ENCODE measurements around the gene STXBP5.
A peak's percentile ranks its signal among the peaks of the same experiment; 100 is the strongest.
"Not testable (repeated sequence)": the region's sequence is repeated elsewhere in the genome, so short reads cannot be mapped to it uniquely, and the experiment has no call there.

The STXBP5 gene

DNA sequence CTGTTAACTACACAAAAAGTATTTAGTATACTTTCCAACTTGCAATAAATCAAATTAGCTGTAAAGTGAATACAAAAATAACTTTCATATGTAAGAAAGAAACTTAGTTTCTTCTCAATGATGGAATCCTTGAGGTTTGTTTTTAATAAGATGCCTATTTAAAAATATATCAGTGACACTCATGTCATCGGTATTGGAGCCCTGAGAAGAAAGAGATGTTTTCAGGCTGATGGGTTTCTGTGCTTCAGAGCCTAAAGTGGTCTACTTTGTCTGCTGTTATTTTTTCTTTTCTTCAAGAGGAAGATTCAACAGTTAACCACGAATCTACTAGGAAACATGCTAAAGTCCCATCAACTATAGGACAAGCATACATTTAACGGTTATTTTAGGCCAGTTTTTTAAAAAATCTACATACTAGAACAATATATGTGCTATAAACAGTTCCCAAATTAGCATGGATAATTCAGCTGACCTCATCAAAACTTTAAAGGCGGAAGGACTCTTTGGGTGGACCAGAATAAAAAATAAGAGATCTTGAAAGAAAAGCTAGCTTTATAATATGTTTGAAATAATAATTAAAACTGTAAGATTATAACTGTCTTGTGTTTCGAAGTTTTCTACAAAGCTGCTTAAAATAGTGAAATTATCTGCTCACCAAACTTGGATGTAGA lies 157.2 kb downstream of the STXBP5 start:
- no peak for FAIRE-seq

DNA sequence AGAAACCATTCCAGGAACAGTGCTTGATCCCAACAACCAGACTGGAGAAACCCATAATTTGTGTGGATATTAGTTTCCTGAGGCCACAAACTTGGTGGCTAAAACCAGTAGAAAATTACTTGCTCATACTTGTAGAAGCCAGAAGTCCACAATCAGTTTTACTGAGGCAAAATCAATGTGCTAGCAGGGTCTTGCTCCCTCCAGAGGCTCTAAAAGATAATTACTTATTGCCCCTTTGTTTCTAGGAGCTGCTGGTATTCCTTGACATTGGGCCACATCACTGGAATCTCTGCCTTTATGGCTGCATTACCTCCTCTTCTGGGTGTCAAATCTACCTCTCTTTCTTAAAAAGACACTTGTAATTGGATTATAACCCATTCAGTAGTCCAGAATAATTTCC lies 162.1 kb downstream of the STXBP5 start:
- no peak for DNase-seq (ENCODE audit: insufficient read length, low spot score)

More for the DNA sequence above, 157.2 kb downstream of the STXBP5 start:
- DNase-seq (ENCODE audit: insufficient read length, low spot score) = no peak

DNA sequence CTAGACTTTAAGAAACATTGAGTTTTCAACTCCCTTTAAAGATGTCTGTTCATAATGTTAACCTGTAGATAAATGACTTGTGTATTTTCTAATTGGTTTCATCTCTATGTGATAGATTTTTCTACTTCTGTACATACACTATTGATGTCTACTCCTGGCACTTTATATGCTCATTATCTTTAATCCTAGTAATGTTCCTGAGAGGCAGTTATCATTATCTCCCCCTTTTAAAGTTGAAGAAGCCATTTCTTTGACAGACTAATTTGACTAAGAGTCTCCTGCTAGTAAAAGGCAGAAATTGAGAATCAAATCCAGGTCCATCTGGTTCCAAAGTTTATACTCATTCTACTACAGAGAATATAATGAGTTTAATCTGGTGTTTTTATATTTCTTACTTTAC lies 167.1 kb downstream of the STXBP5 start:
- FAIRE-seq = no peak
- no peak for DNase-seq (ENCODE audit: insufficient read length, low spot score)

More for the DNA sequence above, 162.1 kb downstream of the STXBP5 start:
- FAIRE-seq = no peak

DNA sequence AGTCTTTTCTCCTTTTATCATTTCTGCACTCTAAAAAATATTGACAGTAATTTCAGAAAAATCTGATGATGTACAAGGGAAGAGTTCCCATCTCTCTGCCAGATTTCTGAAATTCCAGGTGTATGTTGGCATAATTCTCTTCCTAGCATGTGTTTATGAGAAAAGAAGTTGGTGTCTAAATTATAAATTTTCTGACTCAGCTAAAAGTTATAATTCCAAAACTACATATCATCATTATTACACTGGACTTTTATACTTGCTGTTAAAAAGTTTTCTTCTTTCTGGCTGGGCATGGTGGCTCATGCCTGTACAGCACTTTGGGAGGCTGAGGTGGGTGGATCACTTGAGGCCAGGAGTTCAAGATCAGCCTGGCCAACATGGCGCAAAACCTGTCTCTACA lies 168.6 kb downstream of the STXBP5 start:
- FAIRE-seq (no peak), DNase-seq (ENCODE audit: insufficient read length, low spot score) (no peak)

DNA sequence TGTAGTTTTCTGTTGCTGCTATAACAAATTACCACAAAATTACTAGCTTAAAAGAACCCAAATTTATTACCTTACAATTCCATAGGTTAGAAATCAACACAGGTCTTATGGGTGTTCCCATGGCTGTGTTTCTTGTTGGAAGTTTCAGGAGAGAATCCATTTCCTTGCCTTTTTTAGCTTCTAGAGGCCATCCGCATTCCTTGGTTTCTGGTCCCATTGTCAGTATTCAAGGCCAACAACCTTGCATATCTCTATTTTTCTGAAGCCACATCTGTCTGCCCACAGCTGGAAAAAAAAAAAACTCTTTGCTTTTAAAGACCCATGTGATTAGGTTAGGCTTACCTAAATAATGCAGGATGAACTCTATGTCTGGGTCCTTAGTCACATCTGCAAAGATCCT lies 174.6 kb downstream of the STXBP5 start:
- no peak for FAIRE-seq
- no peak for DNase-seq (ENCODE audit: insufficient read length, low spot score)

DNA sequence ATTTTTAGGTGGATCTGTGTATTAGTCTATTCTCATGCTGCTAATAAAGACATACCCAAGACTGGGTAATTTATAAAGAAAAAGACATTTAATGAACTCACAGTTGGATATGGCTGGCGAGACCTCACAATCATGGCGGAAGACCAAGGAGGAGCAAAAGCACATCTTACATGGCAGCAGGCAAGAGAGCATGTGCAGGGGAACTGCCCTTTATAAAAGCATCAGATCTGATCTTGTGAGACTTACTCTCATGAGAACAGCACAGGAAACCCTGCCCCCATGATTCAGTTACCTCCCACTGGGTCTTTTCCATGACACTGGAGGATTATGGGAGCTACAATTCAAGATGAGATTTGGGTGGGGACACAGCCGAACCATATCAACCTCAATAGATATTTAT lies 176.6 kb downstream of the STXBP5 start:
- not testable (repeated sequence) for FAIRE-seq

DNA sequence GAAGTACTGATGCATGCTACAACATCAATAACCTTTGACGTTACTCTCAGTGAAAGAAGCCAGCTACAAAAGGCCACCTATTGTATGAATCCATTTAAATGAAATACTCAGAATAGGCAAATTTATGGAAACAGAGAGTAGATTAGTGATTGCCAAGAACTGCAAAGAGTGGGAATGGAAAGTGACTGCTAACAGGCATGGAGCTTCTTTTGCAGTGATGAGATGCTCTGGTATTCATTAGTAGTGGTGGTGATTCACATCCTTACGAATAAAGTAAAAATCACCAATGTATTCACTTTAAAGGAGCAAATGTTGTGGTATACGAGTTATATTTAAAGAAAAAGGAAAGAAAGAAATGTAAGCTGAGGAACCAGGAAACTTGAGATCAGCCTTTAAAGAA lies 177.5 kb downstream of the STXBP5 start:
- FAIRE-seq = no peak
- no peak for DNase-seq (ENCODE audit: insufficient read length, low spot score)

More for the DNA sequence above, 176.6 kb downstream of the STXBP5 start:
- DNase-seq (ENCODE audit: insufficient read length, low spot score) = not testable (repeated sequence)

DNA sequence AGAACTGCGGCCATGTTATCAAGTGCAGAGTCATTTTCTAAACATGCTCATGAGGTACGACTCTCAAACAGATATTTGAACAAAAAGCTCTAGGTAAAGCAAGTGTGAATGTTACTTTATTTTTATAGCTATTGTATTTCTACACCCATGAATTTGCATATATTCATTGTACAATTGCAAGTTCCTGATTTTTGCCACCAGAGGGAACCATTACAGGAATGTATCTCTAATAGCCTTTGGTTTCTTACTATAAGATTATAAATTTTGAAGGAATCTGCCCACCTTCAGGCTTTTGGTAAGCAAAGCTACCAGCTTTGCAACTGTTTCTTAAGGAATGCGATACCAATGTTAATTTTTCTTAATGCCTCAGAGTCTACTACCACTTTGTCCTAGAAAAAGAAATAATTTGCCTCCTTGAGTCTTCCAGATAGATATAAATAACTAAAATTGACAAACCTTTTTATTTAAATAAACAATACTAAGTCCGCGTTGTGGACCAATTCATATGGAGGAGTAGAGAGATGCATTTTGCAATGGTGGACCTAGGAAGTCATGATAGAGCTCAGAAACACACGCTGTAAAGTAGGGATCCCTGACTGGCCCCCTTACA lies 178.8 kb downstream of the STXBP5 start:
- DNase-seq (ENCODE audit: insufficient read length, low spot score) (no peak), FAIRE-seq (no peak)

DNA sequence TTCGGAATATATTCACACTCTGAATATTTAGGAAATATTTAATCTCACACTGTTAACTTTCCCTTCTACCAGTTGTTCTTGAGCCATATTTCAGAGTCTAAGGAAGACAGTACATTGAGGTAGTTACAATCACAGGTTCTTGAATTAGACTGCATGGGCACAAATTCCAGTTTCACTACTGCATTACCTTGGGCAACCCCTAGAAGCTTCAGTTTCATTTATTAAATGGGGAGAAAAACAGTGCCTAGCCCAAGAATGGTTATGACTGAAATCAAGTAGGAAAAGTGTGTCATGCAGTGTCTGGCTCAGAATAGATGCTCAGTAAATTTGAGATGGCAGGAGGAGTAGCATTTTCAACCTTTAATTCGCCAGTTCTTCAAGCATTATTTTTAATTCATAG lies 179.8 kb downstream of the STXBP5 start:
- FAIRE-seq = no peak

DNA sequence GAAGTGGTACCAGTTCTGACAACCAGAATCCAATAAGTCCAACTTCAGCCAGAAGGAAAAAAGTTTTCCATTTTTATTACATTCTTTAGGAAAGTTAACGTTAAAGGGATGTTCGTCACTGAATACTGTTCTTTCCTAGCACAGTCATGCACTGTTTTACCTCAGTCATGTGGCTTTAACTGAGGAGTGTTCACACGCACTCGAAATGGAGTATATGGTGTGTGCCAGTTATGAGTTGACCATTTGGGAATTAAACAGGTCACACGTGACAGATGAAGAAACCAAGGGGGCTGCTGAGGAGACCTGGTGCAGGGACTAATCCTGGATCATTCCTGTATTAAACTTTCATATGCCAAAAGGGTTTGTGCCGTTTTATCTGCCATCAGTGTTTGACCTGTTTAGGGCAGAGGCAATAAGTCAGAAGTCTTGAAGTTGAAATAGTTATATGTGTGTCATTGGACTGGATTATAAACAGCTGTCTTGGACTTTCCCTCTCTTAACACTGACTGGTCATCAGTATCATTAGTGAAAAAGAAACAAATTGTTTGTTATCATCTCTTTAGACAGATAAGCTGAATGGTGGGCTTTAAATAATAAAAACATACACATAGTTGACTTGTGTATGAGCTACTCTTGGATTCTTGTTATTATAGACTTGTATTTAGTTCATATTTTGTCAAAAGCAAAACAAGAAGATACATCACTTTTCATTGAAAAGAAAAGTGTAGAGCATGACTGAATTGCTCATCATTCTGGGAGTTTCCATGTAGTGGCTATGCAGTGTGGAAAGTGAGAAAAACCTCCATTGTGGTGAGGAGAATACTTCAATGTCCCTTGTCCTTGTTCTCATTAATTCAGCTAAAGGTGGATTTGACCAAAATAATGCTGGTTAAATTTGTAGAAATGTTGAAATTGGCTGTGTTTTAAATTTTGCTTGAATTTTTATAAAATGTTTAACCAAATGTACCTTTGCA lies 180.8 kb downstream of the STXBP5 start:
- no peak for DNase-seq (ENCODE audit: insufficient read length, low spot score)

More for the DNA sequence above, 179.8 kb downstream of the STXBP5 start:
- no peak for DNase-seq (ENCODE audit: insufficient read length, low spot score)

DNA sequence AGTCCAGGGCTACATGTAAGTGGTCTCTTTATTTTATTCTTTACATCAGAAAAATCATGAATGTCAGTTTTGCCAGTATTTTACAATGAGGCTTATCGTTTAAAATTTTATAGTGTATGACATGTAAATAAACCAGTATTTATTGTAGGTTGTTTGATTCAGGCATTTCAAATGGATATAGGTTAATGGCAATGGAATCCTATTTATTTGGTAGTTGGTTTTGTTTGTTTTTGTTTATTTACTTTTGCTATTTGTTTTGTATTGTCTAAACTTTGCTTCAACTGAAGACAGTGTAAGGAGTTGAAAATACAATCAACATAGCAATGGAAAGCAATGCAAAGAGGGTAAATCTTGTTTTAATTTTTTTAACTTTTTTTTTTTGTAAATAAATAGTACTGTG lies 185.2 kb downstream of the STXBP5 start:
- DNase-seq (ENCODE audit: insufficient read length, low spot score) (no peak), FAIRE-seq (no peak)

More for the DNA sequence above, 180.8 kb downstream of the STXBP5 start:
- FAIRE-seq = peak; percentile 44

DNA sequence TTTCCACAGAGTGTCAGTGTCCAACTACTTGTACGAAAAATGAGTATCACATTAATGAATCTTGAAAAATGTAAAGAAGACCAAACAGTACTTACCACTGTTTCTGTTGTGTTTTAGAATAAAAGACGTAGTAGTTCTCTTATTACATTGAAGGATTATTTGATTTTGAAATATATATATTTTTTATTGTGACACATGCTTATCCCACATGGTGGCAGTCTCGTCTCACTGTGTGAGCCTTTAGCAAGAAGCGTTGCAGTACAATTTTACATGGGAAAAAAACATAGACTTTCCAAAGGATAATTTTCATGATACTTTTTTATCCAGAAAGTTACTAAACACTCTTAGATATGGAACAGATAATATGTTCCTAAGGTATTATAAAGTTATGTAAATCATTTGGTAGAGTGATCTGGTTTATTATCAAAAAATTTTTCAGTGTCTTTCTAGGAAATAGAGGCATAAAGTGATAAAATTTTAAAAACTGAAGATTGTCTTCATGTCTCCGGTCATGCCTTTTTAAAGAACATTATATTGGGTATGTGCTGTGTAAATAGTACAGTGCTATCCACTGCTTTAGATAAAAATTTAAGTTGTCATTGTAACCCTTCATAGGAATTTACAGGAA lies 186.8 kb downstream of the STXBP5 start:
- DNase-seq (ENCODE audit: insufficient read length, low spot score) (no peak), FAIRE-seq (no peak)

DNA sequence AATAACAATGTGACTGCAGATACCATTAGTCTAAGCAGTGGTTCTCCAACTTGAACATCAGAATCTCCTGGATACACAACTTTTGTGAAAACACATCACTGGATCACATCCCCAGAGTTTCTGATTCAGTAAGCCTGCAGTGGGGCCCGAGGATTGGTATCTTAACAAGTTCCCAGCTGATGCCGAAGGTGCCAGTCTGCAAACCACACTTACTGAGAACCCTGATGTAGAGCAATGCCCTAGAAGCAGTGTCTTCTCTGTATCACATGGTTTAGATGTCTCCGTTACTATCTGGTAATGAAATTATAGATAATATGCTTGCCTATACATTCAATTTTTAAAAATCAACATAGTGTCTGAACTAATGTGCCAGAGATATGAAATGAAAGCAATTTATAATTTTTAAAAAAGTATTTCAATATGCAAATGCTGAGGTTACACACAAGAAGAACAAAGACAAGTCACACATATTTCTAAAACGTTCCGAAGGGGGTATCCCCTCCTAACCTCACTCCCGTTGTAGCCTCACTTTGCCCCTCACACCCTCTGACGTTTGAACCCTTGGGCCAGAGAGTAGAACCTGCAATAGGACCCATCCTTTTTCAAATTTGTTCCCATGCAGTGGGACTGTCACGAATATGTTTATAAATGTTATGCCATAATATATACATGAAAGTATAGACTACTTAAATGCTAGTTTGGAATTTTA lies 188.9 kb downstream of the STXBP5 start:
- no peak for DNase-seq (ENCODE audit: insufficient read length, low spot score)
- FAIRE-seq = no peak

DNA sequence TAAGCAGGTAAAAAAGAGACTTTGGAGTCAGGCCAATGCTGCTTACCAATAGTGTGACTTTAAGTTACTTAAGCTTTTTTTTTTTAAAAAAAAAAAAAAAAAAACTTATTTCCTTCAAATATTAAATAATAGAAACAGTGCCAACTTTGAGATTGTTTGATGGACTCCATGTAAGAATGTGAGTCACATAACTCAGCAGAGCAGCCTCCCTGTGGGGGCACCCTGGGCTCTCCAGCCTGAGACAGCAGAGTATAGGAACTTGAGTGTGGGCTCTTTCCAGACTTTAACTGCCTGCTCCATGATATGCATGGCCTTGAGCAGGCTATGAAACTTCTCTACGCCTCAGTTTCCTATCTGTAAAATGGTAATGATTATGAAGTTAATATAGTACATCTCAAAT lies 190.9 kb downstream of the STXBP5 start:
- FAIRE-seq (no peak), DNase-seq (ENCODE audit: insufficient read length, low spot score) (no peak)

DNA sequence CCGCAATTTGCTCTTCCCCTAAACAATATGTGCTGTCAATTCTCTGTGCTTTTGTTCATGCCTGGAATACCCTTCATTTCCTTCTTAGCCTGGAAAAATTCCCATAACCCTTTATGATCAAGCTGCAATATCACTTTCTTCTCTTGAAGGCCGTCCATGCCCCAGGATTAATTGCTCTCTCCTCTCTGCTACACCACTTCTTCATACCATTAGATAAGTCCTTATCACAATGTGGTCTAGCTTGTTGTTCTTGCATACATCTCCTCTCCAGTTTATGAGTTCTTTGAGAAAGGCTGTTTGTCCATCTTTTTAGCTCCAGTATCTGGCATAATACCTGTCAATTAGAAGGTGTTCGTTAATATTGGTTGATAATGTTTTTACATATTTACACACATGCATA lies 193.1 kb downstream of the STXBP5 start:
- DNase-seq (ENCODE audit: insufficient read length, low spot score) = no peak
- FAIRE-seq = no peak

DNA sequence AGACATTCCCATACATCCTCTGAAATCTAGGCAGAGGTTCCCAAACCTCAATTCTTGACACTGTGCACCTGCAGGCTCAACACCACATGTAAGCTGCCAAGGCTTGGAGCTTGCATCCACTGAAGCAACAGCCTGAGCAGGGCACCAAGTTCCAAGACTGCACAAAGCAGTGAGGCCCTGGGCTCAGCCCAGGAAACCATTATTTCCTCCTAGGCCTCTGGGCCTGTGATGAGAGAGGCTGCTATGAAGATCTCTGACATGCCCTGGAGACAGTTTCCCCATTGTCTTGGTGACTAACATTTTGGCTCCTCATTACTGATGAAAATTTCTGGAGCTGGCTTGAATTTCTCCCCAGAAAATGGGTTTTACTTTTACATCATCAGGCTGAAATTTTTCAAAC lies 196.8 kb downstream of the STXBP5 start:
- FAIRE-seq (no peak), DNase-seq (ENCODE audit: insufficient read length, low spot score) (no peak)

DNA sequence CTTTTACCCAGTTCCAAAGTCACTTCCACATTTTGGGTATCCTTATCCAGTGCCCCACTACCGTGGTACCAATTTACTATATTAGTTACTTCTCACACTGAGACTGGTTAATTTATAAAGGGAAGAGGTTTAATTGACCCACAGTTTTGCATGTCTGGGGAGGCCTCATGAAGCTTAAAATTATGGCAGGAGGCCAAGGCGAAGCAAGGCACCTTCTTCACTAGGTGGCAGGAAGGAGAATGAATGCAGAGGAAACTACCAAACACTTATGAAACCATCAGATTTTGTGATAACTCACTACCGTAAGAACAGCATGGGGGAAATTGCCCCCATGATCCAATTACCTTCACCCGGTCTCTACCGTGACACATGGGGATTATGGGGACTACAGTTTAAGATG lies 197.6 kb downstream of the STXBP5 start:
- no peak for FAIRE-seq
- no peak for DNase-seq (ENCODE audit: insufficient read length, low spot score)

DNA sequence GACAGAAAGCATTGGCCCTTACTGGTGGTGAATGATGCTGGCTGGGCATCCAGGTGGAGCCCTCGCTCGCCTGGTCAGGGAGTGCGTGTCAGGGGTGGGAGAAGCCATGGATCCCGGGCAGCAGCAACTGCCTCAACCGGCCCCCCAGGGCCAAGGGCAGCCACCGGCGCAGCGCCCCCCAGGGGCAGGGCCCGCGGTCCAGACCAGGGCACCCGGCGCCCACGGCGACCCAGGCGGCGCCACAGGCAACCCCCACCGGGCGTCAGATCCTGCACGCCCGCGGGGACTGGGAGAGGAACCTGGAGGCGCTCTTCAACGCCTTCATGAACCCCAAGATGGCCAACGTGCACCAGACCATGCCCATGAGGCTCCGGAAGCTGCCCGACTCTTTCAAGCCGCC lies 202.6 kb downstream of the STXBP5 start:
- FAIRE-seq (no peak), DNase-seq (ENCODE audit: insufficient read length, low spot score) (no peak)

DNA sequence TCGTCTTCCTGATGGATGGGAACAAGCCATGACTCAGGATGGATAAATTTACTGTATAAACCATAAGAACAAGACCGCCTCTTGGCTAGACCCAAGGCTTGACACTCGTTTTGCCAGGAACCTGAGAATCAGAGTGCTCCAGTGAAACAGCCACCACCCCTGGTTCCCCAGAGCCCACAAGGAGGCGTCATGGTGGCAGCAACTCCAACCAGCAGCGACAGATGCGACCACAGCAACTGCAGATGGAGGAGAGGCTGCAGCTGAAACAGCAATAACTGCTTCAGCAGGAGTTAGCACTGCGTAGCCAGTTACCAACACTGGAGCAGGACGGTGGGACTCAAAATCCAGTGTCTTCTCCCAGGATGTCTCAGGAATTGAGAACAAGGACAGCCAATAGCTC lies 203.4 kb downstream of the STXBP5 start:
- FAIRE-seq = no peak
- no peak for DNase-seq (ENCODE audit: insufficient read length, low spot score)

DNA sequence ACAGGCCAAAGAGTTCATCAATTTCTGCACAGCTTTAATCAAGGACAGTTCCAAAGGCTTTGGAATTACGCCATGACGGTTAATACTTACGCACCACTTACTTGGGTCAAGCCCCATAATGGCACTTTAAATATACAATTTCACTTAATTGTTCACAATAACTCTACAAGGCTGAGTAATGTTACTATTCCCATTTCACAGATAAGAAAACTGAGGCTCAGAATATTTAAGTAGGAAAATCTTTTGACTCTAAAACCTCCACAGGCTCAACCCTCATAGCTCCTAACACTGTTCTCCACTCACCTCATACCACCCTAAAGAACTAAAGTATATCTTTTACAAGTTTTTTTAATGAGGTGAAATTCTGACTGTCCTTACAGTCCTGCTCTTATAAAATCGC lies 212.4 kb downstream of the STXBP5 start:
- no peak for FAIRE-seq
- no peak for DNase-seq (ENCODE audit: insufficient read length, low spot score)

Measured in GM19239 (cell line).